ENCODE measurements around the gene SELENOO. TPM values are rescaled to one million over a fixed set of nuclear protein-coding genes. Genes with fewer than 3 reads are reported as not detected.

SELENOO gene
- polyA plus RNA-seq, 10 donors, result 6.8 to 16.9 (median 12.4) TPM

- DNase-seq, result no peak
These were observed 63.4 kb downstream of the SELENOO start for GRCh38 chr22:50264104-50264745.

- no peak for DNase-seq
These were observed 64.3 kb downstream of the SELENOO start for GRCh38 chr22:50264946-50265669.

GRCh38 chr22:50266994-50267393, 66.2 kb downstream of the SELENOO start:
- no peak for DNase-seq

Other genes with a start within 250 kb of the SELENOO start
- gene PIM3, start 240.2 kb upstream of the SELENOO start, polyA plus RNA-seq (ENCODE audit: insufficient read length in 10 of 10), result 10 to 100 TPM; 10.6 to 17.6 (median 13.9) TPM
- gene IL17REL, start 188.2 kb upstream of the SELENOO start, polyA plus RNA-seq (ENCODE audit: insufficient read length in 10 of 10), result under 1 TPM in 1 of 10 donors, not detected in 9; 0.08 TPM
- not detected for gene TTLL8, start 142.7 kb upstream of the SELENOO start, polyA plus RNA-seq (ENCODE audit: insufficient read length in 10 of 10)
- 1 to 10 TPM in 2 of 10 donors, under 1 TPM in 8; 0.39 to 1.4 (median 0.78) TPM for gene MLC1, start 115.6 kb upstream of the SELENOO start, polyA plus RNA-seq (ENCODE audit: insufficient read length in 10 of 10)
- gene MOV10L1, start 111.0 kb upstream of the SELENOO start, polyA plus RNA-seq (ENCODE audit: insufficient read length in 10 of 10), result under 1 TPM; 0.12 to 0.61 (median 0.39) TPM
- under 1 TPM in 8 of 10 donors, not detected in 2; 0.08 to 0.24 (median 0.11) TPM for gene PANX2, start 30.3 kb upstream of the SELENOO start, polyA plus RNA-seq (ENCODE audit: insufficient read length in 10 of 10)
- gene TRABD, start 15.1 kb upstream of the SELENOO start, polyA plus RNA-seq (ENCODE audit: insufficient read length in 10 of 10), result 10 to 100 TPM; 12.0 to 21.1 (median 17.5) TPM
- 10 to 100 TPM; 15.8 to 38.6 (median 24.1) TPM for gene TUBGCP6, start 44.0 kb downstream of the SELENOO start, polyA plus RNA-seq (ENCODE audit: insufficient read length in 10 of 10)
- 10 to 100 TPM in 9 of 10 donors, 1 to 10 TPM in 1; 9.2 to 23.1 (median 16.1) TPM for gene HDAC10, start 50.3 kb downstream of the SELENOO start, polyA plus RNA-seq (ENCODE audit: insufficient read length in 10 of 10)
- gene MAPK12, start 60.7 kb downstream of the SELENOO start, polyA plus RNA-seq (ENCODE audit: insufficient read length in 10 of 10), result 10 to 100 TPM in 9 of 10 donors, 1 to 10 TPM in 1; 8.6 to 38.0 (median 22.5) TPM
- gene MAPK11, start 69.4 kb downstream of the SELENOO start, polyA plus RNA-seq (ENCODE audit: insufficient read length in 10 of 10), result 1 to 10 TPM; 4.6 to 8.4 (median 5.8) TPM
- gene PLXNB2, start 106.6 kb downstream of the SELENOO start, polyA plus RNA-seq (ENCODE audit: insufficient read length in 10 of 10), result 100 to 1,000 TPM in 1 of 10 donors, 10 to 100 TPM in 9; 60.5 to 100 (median 83.4) TPM
- gene DENND6B, start 126.0 kb downstream of the SELENOO start, polyA plus RNA-seq (ENCODE audit: insufficient read length in 10 of 10), result 1 to 10 TPM; 3.3 to 7.7 (median 4.6) TPM
- gene PPP6R2, start 142.3 kb downstream of the SELENOO start, polyA plus RNA-seq (ENCODE audit: insufficient read length in 10 of 10), result 10 to 100 TPM; 24.6 to 37.0 (median 31.5) TPM

Data from muscle of back (tissue), 11 donors.